HG02981 (cell line): Measurements from ENCODE around the gene ASTN1.

Experiments used
- ATAC-seq: cut with Tn5 transposase; IDR thresholded peaks from one replicate; pipeline ENCODE4 v1.9.1; 2021; ENCODE audit warnings: mild to moderate bottlenecking, moderate library complexity; ENCODE audit not compliant: unreplicated experiment

The ASTN1 gene

DNA sequence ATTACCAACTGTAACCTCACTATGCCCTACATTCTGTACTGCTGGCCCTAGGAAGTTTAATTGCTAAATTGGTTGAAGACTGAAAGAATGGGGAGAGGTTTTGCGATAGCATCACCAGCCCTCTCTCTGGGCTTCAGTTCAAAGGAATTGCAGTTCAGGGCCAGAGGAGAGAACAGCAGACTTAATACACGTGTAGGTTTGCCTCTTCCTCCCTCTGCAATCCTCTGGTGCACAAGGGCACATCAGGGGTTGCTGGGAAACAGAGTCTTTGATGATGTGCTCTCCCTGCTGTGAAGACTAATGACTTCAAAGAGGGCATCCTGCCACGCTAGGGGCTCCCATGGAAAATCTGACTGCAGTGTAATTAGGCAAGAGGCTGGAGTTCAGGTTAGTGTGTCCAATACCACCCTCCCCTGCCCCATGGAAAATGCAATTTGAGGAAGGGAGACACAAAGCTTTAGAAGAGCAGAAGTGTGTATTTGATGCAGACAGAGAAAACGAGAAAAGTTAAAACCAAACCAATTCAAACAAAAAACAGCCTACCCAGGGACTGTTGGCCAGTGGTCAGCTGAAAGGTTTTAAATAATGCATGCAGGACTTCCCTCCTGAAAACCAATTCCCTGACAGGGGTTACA is 167.9 kb downstream of the ASTN1 start:
- no peak for ATAC-seq

DNA sequence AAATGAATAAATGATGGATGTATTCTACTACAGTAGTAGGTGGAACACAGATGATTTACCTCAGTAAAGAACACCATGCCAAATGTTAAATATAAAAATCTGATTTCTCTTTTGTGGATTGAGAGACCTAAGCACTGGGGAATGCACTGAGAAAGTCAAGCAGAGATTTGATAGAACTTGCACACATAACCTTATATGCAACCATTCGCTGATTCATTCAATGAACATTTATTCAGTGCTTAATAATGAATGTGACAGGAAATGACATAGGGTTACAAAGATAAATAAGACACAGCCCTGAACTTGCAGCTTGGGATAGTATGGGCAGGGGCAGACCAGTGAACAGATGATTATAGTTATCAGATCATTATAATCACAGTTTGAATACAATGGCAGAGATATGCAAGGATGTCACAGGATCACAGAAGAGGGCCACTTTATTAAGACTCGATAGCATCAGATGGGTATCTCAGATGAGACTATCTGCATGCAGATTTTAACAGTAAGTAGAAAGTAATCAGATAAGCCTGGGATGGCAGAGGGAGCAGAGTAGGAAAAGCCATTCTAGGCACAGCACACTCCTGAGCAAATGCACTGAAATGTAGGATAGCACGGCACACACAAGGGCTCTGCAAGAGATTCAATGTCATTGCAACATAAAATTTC is 169.4 kb downstream of the ASTN1 start:
- ATAC-seq: no peak

DNA sequence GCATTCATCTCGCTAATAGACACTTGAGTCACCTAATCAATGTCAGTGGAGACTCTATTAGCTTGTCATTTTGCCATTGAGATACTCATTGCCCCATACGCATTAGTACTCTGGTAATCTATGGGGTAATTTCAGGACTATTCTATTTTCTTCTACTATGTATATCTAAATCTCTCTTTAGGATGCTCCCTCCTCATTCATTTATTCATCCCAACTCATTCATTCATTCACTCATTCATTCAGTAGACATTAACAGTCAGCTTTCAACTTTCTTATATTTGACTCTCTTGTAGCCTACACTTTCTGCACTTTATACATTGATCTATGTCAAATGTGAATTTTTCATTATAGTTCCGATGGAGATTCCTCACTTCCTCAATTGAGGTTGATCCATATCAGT is 170.9 kb downstream of the ASTN1 start:
- ATAC-seq: no peak

DNA sequence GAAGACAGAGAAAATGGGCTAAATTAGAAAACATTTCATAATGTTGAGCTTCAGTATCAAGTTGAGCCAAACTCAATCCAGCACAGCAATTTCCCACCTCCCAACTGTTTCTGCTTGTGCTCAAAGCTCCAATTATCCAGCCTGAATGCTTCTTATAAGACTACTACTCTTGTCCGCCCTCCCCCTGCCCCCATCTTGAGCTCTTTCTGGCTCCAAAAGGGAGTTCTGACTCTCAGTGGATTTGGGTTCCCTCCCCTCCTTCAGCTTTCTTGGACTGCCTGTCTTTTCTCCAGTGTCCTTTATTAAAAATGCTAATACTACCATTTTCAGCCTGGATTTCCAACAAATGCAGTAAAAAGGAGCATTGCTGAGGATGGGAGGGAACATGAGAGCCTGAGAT is 174.8 kb downstream of the ASTN1 start:
- ATAC-seq: no peak

DNA sequence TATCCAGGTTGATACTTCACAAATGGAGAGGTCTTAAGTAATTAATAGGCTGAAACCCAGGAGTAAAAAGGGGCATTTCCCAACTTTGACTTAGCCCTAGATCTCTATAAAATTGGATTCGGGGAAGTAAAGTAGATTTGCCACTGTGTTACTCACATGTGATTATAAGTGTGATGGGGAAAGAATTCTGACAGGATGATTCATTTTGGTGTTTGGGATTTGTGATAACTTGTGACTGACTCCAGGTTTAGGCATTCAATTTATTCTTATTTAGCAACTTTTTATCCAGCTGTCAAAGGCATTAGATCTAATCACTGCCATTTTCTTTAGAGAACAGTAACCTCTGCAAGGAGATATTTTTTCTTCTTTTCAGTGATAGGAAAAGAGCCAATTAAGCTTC is 175.5 kb downstream of the ASTN1 start:
- ATAC-seq: no peak

DNA sequence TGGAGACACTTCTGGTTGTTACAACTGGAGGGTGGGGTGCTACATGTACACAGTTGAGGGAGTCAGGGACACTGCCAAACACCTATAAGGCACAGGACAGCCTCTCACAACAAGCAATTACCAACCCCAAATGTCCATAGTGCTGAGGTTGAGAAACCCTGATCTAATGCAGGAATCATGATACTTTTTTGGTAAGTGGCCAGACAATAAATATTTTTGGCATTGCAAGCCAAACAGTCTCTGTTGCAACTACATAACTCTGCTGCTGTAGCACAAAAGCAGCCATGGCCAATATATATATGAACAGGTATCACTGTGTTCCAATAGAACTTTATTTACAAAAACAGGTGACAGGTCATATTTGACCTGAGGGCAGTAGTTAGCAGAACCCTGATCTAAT is 177.5 kb downstream of the ASTN1 start:
- no peak for ATAC-seq

DNA sequence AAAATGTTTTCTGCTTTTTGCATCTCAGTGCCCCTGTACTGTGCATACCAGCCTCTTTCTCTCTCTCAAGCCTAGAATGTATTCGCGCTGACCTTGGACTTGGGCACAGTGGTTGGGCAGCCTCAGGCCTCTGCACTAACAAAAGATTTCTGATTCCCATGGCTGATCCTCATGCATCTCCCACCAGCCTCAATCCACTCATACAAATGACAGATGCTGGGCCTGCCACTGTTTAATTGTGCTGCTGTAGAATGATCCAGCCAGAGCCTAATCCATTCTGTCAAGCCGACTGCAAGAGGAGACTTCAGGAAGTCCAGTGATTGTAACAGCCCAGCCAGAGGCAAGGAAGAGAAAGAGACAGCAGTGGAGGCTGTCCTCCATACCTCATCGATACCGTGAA is 180.8 kb downstream of the ASTN1 start:
- no peak for ATAC-seq

DNA sequence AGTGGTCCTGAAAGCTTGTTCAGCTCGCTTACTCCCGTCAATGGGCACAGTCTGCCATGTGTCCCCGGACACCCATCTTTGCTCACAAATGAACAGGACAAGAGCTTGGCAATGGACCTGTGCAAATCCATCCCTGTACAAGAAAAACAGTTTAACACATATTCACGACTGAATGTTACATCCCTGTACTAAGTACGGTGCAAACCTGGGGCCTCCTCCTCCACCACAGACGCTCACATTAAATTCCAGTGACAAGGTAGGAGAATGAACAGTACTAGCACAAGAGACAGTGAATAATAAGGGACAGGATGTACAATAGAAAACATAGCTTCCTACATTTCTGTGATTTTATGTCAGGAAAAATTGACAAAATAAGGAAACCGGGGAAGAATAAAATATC is 187.7 kb downstream of the ASTN1 start:
- no peak for ATAC-seq

DNA sequence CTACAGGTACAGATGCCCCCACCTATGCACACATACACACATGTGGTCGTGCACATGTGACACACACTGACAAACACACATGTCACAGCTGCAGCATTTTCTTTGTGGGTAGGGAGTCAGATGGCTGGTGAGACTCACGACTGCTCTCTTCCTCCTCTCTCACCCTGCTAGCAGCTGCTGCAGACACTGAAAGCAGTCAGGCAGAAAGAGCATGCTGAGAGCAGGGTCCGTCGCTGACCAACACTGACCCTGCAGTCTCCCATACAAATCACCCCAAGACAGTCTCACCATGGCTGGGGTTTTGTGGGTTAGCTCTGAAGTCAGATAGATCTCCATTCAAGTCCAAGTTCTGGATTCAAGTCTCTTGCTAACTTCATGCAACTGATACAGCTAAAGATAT is 188.3 kb downstream of the ASTN1 start:
- no peak for ATAC-seq

DNA sequence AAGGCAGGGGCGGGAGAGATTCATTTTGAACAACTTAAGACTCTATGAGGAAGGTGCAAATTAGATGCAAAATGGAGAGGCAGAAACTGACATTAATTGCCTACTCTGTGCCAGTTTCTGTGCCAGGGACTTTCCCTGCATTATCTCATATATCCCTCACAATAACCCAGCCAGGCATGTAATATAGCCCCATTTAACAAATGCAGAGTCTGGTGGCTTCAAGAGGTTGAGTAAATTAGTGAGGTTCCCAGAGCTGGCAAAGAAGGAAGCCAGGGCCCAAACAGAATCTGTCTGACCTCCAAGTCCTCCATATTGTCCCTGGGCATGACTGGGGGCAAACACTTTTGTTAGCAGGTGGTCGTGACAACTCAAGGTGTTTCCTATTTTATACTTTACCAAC is 199.8 kb downstream of the ASTN1 start:
- no peak for ATAC-seq

DNA sequence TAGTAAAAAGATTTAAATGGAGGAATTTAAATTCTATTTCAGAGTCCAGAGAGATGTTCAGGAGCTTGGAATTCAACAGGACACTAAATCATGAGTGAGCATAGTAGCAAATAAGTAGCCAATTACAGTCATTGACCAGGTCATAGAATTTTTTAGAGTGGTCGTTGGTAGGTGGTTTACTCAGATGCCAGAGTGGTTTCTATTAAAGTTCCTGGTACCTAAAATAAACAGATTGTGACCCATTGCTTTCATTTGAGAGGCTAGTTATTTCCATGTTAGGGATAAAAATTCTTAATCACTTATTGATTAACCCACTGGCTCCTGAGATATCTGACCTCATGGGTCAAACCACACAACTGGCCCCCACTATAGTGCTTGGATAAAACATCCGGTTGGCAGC is 201.3 kb downstream of the ASTN1 start:
- no peak for ATAC-seq

DNA sequence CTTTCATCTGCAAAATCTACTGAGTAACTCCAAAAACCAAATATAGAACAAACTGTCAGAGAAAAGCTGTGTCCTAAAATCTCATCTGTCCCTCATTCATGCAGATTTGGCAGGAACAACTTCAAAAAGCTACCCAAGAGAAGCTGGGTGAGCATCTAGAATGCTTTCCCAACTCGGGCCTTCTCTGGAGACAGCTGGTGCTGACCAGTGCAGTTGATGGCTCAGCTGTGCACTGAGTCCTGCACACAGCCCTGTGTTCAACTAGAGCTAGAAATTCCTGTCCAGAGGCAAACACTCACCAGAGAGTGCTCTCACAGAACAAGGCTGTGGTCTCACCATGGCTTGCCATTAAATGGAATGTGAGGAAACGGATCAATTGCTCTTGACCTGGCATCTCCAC is 202.8 kb downstream of the ASTN1 start:
- no peak for ATAC-seq

DNA sequence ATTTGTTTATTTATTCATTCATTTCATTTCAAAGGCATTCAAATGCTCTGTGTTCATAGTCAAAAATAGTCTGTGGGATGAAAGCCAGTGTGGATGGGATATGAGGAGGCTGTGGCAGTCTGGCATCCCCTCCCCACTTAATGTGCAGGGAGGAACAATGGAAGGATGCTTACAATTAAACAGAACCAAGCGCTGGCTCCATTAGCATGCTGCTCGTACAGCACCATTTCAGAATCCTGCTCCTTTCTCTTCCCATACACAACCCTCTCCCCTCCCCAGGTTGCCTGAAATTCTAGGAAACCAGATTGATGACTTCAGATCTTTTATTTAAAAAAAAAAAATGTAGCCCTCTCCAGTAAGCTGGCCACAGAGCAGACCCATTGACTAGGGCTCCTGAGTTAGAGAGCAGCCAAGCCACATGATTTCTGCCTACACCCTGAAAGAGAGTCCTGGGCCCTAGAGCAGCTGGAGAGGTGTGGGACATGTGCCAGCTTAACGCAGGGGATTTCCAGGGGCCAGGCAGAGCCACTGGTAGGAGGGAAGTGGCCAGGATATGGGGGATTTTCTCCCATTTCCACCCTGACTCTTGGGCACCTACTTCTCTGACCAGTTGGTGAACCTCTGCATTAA is 205.2 kb downstream of the ASTN1 start:
- ATAC-seq: no peak

DNA sequence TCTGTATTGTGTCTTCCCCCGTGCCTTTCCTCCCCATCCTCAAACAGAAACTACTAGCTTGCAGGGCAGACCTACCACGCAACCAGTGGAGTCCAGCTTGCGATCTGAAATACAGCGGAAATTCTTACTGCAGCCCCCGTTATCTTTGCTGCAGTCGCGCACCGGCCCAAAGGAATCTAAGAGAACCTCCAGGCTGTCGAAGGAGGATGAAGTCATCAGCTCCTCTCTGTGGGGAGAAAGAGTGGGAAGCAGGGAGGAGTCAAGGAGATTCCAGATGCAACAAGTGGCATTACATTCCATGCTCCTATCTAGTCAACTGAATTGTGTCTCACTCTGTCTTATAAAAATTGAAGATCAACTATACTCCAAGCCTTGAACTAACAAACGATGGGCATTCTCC is 206.9 kb downstream of the ASTN1 start:
- ATAC-seq: no peak

DNA sequence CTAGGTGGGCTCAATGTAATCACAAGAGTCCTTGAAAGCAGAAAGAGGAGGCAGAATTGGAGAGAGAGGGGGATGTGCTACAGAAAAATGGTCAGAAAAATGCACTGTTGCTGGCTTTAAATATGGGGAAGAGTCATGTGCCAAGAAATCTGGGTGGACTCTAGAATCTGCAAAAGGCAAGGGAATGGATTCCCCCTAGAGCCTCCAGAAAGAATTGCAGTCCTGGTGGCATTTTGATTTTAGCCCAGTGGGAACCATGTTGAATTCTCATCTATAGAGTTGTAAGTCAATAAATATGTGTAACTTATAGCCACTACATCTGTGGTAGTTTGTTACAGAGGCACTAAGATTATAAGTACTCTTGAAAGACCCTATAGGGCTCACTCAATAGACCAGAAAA is 210.3 kb downstream of the ASTN1 start:
- ATAC-seq: no peak

DNA sequence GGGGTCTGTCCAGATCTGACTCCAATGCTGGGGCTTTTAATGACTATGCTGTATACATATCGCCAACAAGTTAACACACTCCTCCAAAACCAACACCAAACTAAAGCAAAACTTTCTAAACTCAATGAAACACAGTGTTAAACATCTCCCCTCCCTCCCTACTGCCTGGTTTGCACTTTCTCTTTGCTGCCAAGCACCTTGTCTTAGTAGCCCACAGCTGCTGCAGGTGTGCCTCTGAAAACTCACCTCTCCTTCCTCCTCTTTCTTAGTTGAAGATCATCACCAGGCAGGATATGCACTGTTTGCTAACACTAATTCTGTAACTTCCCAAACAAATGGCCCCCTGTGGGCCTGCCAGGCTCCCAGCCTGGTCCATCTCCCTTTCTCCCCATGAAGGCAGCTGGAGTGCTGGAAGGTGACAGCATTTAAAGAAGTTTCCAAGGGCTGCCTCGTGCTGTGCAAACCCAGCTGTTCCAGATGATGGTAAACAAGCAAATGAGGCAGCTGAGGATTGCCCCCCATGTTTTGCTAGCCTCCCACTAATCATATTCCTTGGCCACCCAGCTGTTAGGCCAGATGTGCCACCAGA is 213.7 kb downstream of the ASTN1 start:
- no peak for ATAC-seq

DNA sequence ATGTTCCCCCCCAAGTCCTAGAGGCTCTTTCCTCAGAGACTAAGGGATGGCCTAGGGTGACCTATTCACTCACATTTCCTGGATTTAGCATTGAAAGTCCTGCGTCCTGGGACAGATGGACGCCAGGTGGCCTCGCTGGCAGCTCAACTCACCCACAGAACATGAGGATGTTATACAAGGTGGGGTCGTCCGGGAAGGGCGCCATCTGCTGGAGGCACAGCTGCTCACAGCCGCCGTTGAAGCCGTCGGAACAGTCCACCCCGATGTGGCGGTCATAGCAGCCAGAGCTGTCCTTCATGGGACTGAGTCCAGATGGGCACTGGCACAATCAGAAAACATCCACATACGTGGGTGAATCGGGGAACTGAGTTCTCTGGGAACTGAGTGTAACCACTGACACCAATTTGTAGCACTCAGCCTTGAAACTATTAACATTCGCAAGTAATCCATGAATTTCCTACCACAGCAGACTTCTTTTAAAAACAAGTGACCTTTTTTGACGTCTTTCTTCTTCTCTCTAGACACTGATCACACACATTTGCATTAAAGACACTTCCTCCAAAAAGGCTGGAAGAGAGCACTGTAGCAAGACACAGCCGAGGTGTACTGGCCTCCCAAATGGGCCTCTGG is 215.4 kb downstream of the ASTN1 start:
- peak; percentile 68 for ATAC-seq

DNA sequence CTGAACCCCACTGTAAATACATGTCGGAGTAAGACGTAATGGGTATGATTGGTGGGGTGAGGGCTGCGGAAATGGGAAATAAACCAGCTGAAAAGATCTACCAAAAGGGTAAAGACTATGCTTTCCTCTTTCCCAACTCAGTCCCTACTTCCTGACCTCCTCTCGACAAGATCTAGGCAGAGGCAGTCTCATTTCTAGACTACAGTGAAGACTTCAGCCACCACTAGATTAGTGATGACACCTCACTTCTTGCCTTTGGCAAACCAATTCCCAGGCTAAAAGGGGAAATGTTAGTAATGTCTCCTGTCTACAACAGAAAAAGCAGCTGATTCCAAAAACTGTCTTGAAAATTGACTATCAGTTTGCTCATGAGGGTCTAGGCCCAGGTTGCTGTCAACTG is 219.9 kb downstream of the ASTN1 start:
- ATAC-seq: no peak

DNA sequence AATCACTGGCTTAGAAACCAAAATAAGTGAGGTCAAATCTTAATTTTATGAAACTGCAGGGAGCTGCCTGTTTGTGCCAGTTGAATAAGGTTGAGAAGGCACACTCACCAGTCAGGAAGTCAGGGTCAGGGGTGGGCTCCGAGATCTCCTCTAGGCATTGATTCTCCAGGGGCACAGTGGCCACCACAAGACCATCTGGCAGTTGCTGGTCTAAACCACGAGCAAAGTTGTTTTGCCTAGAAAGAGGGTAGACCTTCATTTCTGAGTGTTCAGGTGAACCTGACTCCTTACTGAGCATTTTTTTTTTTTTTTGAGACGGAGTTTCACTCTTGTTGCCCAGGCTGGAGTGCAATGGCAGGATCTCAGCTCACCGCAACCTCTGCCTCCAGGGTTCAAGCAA is 220.7 kb downstream of the ASTN1 start:
- ATAC-seq: no peak

DNA sequence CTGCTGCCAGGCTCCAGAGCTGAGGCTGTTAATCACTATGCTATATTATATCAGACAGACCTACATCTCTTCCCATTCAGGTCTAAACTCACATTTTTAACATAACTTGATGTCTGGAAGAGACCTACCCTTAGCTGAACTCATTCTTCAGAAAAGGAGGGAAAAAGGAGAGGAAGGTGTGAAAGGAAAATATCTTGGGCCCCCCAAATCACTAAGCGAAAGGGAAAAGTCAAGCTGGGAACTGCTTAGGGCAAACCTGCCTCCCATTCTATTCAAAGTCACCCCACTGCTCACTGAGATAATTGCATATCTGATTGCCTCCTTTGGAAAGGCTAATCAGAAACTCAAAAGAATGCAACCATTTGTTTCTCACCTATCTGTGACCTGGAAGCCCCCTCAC is 222.2 kb downstream of the ASTN1 start:
- no peak for ATAC-seq

DNA sequence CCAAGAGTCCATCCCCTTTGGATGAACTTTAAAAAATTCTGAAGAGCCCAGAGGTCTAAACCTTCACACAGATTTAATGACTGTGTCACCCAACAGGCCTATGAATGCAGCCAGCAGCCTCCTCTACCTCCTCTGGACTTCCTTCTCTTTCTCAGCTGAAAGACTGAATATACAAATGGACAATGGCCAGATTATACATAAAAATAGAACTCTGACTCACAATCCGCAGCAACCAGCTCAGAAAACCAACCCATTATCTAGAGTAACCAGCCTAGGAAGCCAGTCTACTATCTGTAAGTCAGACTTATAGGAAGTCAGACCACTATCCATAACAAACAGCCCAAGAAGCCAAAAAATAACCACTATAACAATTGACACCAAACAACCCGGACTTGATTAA is 224.5 kb downstream of the ASTN1 start:
- ATAC-seq: no peak

DNA sequence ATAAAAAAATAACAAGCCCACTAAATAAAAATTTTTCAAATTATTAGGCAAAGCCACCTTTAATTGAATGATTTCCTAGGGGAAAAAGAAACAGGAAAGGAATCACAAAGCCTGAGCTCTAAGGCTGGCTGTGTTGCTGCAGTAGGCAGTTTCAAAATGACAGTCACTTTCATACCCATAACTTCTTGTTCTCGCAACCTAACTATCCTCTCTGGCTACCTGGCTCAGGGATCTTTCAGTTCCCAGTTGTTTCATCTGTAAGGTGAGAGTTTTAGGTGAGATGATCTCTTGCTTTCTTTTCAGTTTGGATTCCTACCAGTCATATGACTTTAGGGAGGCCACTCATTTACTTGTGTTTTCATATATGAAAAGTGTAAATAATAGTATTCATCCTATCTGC is 226.1 kb downstream of the ASTN1 start:
- ATAC-seq: no peak
